Dedifferentiated amniotic fluid mesenchymal stem cell (primary cell): Measurements from ENCODE around the gene NT5M.
A peak's percentile ranks its signal among the peaks of the same experiment; 100 is the strongest.

ENCODE experiments used
- DNase-seq: peaks from one replicate; pipeline ENCODE4 v3.0.0-alpha.2; 2016; ENCODE audit errors: extremely low spot score

NT5M gene

DNA sequence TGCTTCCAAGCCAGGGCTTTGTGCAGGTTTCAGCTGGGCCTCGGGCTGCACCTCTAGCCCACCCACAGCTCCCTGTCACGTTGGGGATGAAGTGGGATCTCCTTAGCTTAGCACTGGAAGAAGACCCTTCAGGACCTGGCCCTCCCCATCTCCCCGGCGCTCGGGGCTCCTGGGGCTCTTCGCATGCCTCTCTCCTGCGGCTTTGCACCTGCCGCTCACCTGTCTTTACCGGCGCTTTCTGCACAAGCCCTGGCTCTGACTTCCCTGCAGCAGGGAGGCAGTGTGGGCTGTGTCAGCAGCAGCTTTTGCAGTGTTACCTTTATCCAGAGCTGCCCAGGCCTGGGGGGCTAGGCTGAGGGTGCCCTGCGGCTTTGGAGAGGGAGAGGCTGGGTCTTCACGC, 52.3 kb downstream of the NT5M start:
- DNase-seq, result no peak

DNA sequence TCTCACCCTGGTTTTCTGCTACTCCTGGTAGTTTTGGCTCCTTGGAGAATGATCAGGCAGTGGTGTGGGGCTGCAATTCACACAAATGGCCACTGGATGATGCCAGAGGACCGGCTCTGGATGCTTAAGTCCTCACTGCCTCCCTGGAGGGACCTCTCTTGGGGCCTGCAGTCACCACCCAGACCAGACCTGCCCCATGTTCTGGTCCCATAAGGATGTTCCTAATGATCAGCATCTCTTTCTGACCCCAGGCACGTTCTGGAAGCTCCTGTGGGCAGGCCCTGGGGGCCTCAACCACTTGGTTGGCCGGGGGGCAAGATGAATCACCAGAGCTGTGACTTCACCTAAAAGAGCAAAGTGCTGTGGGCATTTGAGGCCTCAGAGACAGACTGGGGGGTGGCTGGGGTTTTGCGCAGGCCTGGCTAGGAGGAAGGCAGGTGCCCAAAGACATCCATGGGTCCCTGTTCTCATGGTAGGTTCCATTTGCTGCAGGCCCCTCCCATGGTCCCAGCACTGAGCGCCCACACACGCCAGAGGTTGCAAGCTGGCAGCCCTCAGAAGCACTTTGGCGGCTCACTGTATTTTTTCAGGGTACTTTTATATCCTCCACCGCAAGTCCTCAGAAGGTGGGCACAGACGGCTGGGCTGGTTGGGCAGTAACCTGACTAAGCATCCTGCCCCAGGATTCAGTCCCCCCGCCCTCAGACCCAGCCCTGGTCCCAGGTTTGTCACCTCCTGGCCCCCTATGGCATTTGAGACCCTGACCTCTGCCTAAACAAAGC, 53.2 kb downstream of the NT5M start:
- peak; percentile 83 for DNase-seq

DNA sequence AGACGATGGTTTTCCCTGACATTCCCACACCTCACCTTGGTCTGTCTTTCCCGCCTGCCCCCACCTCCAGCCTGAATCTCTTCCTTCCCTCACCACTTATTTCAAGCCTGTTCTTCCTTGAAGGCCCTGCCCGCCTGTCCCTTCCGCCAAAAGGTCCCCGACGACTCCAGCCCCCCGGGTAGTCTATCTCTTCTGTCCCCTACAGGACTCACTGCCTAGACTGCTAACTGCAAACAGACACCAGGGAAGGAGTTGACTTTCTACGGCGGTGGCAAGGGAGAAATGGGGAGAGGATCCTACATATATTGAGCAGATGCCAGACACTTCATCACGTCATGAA, 53.7 kb downstream of the NT5M start:
- no peak for DNase-seq

DNA sequence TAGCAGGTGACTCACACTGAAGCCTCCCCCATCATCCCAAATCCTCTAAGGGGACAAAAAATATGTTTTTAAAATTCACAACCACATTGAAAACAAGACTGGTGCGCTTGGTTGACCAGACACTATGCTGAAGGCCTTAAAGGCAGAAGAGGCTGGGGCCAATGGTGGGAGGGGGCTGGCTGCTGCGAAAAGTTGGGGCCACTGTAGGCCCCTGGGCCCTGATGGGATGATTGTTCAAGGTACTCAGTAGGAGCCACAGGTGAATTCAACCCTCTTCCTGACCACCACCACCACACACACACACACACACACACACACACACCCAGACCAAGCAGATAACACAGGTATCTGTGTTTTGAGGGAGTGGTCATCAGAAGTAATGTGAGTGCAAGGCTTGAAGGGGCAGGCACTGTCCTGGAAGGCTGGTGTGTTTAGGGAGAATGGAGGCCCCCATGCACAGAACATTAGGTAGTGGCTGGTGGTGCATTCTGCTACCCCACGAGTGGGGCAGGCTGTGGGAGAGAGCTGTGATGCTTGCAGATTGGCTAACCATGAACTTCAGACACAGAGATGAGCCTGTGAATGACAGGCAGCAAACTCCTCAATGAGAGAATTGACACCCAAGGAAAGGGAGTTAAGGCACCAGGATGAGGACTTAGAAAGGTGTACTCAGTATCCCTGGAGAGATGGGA, 55.0 kb downstream of the NT5M start:
- no peak for DNase-seq

DNA sequence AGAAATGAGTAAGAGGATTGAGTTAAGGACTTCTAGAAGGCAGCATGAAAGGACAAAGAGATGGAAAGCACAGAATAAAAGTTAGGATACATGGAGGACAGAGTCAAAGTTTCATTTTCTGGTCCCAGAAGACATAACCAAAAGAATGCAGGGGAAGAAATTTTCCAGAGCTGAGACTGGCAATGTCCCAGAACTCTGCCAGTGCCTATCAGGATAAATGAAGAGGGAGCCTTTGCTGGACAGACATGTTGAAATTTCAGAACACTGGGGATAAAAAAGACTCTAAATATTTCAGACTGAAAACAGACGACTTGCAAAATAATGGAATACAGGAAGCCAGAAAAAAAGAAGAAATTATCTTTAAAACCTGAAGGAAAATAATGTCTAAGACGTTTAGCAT, 55.7 kb downstream of the NT5M start:
- no peak for DNase-seq

DNA sequence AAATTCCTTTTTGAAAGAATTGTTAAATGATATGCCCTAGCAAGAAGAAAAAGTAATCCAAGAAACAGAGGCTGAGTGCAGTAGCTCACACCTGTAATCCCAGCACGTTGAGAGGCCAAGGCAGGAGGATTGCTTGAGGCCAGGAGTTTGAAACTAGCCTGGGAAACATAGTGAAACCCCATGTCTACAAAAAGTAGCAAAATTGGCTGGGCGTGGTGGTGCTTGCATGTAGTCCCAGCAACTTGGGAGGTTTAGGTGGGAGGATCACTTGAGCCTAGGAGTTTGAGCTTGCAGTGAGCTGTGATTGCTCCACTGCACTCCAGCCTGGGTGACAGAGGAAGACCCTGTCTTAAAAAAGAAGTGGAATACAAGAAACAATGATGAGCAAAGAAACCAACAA, 56.1 kb downstream of the NT5M start:
- DNase-seq, result no peak

DNA sequence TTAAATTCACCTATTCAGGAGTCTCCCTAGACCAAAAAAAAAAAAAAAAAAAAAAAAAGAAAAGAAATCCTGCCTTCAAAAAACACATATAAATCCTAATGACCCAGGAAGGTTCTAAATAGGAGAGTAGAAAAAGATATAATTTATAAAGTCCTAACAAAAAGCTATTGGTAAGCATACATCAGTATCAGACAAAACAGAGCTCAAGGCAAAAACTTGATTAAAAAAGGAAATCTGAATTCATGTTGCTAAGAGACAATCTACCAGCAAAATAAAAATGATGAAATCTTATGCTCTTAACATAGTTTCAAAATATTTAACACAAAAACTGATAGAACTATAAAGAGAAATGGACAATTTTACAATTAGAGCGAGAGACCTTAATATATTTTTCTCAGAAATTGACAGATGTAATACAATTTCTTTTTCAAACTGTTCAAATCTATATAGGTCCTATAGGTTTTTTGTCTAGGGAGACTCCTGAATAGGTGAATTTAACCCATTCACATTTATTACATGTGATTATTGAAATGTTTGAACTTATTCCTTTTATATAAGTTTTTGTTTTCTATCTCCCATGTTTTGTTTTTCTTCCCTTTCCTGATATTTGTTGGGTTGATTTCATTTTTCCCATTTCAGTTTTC, 57.0 kb downstream of the NT5M start:
- DNase-seq, result no peak

DNA sequence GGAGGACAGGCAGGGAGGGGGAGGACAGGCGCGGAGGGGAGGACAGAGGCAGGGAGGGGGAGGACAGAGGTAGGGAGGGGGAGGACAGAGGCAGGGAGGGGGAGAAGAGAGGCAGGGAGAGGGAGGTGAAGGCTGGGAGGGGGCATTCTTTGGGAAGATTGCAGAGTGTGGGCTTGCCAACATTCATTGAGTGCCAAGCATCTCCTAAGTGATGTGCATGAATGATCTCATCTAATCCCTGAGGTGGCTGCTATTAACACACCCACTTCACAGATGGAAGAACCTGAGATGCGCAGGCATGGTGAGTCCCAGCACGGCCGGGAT, 58.3 kb downstream of the NT5M start:
- DNase-seq, result no peak

DNA sequence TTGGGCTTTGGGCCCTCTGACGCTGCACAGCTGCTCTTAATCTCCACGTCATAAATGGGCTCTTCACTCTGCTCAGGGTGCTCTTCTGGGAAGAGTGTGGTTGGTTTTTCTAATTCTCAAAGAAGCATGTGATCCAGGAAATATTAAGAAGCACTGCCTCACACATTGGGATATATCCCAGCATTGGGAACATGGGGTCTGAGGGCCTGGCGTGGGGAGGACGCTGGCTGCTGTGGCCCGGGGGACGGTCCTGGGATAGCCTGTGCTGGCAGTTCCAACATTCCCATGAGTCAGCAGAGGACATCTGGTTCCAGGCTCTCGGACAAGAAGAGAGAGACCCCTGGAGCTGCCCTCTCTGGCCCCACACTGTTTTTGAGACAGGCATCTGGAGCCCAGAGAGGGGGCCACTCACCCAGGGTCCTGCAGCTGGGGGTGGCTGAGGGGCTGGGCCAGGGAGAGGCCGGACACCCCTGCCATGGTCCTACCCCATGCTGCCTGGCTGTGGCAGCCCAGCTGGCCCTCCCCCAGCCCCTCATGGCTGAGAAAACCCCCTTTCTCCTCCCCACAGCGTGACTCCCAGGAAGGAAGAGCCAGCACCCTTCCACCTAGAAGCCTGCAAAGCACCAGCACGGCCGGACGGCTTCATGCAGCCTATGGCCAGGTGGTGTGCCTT, 58.8 kb downstream of the NT5M start:
- no peak for DNase-seq

DNA sequence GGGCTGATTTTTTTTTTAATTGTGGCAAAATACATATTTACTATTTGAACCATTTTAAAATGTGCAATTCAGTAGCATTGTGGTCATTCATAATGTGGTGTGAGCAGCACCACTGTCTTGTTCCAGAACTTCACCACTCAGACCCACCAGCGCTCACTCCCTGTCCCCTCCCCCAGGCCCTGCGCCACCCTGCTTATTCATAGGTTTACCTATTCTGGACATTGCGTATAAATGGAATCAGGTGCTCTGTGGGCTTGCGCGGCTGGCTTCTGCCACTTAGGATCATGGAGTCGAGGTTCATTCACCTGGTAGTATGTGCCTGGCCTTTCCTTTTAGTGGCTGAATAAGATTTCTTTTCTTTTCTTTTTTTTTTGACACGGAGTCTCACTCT, 59.4 kb downstream of the NT5M start:
- DNase-seq, result no peak

DNA sequence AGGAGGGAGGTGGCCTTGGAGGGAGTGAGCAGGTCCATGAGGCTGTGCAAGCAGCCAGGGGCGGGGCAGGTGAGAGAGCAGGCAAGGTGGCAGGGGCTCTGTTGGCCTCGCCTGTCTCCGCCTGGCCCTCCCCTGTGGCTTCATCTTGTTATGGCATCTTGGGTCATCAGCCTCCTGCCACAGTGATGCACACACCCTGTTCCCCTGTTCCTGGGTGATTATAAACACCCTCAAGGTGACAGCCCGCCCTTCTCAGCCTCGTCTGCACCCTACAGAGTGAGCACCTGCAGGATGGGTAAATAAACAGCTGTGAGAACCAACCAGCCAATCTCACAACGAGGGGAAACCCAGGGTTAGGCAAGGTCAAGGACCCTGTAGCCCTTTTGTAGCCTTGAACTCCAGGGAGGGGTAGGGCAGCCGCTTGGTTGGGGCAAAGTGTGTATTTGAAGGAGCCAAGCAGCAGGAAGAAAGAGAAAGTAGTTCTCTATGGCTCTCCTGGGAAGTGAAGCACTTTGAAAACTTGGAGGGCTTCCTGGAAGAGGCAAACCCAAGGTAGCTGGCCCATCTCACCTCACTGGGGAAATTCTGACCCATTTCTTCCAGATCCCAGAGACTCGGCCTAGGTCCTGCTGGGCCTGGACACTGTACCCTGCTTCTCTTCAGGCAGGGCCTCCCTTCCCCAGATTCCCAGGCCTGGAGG, 60.6 kb downstream of the NT5M start:
- DNase-seq, result no peak

DNA sequence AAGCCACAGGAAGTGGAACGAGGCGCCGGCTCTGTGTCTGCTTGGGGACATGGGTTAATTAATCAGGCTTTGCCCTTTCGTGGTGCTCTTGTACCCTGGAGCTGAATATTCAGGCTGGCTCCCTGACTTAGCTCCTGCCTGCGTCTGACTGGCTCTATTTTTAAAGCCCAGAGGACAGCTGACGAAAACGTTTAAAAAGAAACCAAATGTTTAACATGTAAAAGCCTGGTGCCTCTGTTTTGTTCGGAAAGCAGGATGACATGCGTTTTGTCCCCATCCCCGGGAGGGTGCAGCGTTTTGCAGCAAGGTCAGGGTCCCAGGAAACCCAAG, 61.1 kb downstream of the NT5M start:
- DNase-seq, result no peak

DNA sequence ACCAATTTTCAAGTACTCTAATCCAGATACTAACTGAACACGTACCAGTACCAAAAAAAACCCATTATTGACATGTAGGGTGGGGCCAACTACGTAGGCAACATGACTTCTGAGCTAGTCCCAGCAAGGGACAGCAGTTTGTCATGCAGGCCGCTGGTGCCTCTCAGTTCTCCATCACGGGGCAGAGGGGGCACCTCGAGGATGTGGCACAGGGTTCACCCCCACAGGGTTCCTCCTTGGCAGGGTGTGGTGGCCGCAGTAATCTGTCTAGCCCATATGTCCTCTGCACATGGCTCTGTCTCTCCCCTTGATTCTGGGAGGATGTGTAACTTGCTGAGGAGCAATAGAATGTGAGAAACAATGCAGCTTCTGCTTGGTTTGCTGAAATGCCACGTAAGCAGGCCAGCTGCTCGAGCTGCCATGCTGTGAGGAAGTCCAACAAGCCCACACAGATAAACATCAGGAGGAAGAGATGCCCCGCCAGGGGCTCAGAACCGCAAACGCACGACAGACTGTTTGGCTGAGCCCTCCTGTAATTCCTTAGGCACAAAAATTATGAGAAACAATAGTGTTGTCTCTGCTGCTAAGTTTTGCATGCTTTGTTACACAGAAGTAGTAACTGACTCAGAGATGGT, 62.4 kb downstream of the NT5M start:
- DNase-seq, result no peak

DNA sequence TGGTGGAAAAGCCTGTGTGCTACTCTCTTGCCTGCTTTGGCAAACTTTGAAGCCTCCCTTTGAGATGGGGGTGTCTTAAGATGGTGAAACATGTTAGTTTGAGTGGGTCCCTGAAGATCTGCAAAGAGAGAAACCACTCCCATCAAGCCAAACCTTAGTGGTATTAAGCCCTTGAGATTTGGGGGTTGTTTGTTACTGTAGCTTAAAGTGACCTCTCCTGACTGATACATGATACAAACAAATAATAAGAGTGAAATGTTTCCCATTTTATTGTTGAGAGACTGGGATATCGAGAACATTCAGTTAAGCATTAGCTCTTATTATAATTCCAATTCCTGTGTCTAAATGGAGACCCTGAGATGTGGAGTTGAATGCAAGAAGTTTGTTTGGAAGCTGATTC, 63.1 kb downstream of the NT5M start:
- no peak for DNase-seq

DNA sequence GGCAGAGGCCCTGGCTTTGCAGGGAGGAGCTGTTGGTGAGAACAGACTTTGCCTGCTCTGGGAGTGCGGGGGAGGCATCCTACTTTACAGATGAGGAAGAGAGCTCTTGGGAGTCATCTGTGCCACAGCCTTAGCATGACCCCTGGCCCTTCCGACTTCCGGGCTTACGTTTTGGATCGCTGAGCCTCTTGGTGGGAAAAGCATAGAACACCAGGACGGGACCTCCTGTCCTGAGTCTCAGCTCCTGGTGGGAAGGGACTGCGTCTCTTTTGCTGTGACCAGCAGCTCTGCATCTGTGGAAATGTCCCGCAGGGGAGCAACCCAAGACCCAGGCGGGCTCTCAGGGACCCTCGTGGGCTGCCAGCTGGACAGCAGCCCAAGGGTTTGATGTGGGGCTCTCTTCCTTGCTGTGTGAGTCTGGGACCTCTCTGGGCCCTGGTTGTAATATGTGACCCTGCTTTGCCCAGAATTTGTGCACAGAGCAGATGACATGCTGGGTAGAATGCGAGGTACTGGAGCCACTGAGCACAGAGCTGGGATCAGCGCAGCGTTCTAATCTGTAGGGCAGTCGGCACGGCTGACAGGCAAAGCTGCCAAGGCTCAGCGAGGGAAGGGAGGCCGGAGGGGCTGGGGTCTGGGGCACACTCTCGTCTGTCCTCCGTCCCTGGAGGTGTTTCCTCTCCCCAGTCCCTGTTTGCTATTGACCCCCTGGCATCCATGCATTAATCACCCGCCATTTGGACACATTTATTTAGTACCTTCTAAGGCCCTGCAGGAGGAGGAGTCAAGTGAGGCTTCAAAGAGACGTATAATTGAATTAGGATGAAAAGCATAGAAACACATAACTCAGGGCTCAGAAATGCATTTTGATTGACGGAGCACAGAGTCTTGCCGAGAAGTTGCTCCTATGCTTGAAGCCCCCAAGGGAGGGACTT, 64.0 kb downstream of the NT5M start:
- no peak for DNase-seq

DNA sequence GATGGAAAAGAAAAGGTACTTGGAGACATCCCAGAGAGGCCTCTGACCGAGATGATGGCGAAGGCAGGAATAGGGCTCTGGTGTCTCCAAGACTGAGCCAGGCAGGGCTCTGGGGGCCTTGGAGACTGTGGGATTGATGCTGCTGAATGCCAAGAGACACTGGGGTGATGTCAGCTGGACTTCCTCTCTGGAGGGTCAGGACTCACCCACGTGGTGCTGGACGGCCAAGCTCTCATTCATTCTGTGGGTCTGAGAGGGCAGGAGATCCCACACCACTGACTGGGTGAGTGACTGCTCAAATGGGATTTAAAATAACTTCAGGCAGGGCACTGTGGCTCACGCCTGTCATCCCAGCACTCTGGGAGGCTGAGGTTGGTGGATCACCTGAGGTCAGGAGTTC, 64.8 kb downstream of the NT5M start:
- no peak for DNase-seq

DNA sequence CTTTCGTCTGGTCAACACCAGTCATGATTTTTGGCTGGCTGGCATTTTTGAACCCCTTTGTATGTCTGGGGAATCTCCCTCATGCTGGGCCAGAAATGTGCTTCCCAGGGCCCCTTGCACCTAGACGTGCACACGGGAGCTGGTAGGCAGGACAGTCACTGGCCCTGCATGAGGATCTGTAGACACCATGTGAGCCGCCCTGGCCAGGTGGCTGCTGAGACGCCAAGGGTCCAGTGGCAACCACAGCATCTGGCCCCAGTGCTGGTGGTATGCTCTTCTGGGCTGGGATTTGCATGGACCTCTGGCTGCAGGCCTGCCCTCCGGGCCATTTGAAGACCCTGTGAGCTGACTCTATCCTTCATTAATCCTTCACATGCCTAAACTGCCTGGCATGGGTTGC, 67.5 kb downstream of the NT5M start:
- no peak for DNase-seq

DNA sequence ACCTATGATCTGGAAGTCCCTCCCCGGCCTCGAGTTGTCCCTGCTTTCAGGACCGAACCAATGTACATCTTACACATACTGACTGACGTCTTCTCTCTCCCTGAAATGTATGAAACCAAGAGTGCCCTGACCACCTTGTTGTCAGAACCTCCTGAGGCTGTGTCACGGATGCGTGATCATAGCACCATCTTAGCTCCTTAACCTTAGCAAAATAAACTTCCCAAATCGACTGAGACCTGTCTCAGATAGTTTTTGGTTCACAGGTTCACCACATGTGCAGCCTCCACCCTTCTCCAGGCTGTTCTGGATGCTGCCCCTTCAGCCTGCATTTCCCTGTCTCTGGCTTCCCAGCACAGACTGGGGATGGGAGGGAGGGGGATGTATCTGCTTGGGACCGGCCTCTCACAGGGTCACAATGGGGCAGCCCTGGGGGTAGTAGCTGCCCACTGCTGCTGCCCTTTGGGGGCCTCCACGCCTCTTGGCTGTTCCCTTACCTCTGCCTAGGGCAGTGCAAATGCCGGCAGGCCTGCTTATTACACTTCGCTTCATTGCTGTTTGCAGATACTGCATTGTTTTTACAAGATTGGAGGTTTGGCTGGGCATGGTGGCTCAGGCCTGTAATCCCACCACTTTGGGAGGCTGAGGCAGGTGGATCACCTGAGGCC, 69.8 kb downstream of the NT5M start:
- no peak for DNase-seq

DNA sequence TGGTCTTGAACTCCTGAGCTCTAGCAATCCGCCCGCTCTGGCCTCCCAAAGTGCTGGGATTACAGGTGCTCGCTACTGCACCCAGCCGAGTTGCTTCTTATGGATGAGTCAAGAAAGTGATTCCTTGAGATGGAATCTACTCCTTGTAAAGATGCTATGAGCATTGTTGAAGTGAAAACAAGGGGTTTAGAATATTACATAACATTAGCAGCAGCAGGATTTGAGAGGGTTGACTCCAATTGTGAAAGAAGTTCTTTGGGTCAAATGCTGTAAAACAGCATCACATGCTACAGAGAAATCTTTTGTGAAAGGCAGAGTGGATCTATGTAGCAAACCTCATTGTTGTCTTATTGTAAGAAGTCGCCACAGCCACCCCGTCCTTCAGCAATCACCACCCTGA, 72.7 kb downstream of the NT5M start:
- DNase-seq, result no peak

DNA sequence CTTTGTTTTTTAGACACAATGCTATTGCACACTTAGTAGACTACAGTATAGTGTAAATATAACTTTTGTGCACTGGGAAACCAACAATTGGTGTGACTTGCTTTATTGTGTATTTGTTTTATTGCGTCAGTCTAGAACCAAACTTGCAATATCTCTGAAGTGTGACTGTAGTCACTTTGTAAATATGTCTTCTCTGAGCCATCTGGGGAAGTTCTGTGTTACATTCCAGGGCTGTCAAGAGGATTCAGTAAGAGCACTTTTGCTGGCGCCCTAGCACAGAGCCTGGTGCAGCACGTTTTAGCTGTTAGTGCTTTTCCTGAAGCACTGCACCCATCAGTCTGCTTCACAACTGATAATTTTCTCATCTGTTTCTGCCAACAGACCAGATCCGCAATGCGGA, 73.2 kb downstream of the NT5M start:
- peak; percentile 67 for DNase-seq
